GM19372 (cell line): Measurements from ENCODE around the gene TAF11L12.
"Not testable (repeated sequence)": the region's sequence is repeated elsewhere in the genome, so short reads cannot be mapped to it uniquely, and the experiment has no call there.

Experiments
- ATAC-seq: cut with Tn5 transposase; IDR thresholded peaks from one replicate; pipeline ENCODE4 v1.9.1; 2021; ENCODE audit warnings: mild to moderate bottlenecking, low read depth, moderate library complexity; ENCODE audit not compliant: unreplicated experiment

The TAF11L12 gene

DNA sequence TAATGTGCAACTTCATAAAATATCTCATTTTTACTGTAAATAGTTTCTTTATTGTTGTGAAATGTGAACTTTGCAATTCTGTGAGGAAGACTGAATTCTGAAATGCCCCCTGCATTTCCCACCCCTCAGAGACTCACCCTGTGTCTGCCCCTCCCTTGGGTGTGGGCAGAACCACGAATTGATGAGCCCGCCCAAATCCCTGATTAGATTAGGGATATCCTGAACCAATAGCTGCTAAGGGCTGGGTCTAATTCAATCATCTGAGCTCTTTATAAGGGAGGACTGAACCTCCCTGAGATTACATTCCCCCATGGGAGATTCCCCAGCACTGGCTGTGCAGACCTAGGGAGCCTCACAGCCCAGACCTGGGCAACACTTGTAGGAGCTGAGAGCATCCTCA is at the start of gene TAF11L12:
Gene TAF11L12, plus strand, starts transcription at position 301 of the 400 bp plus-strand sequence.
- not testable (repeated sequence) for ATAC-seq

GRCh38 chr5:17585658-17586057 is 24.5 kb upstream of the TAF11L12 start, which contains the start of gene TAF11L7:
Gene TAF11L7 (minus strand): TSS chr5:17585758.
- not testable (repeated sequence) for ATAC-seq

DNA sequence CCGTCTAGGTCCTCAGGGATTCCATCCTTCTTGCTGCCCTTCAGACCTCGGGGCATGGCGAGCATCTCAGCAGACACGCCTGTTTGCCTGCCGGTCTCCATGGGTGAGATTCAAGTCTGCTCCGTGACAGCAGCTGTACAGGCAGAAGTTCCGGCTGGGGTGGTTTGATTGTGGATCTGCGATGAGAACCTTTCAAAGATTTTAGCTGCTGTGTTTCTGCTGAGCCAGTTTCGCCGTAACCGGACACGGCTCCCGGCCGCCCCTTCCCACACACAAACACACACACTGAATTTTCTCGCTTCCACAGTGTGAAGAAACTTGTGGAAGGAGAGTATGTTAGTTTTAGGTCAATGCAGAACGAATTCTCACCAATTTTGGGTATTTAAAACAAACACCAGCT is 19.3 kb upstream of the TAF11L12 start, which contains the start of gene TAF11L8:
Gene TAF11L8, minus strand, starts transcription at position 101 of the 400 bp plus-strand sequence.
- ATAC-seq: not testable (repeated sequence)

GRCh38 chr5:17594255-17594654 is 15.9 kb upstream of the TAF11L12 start, which contains the start of gene TAF11L9:
Gene TAF11L9 (minus strand): TSS chr5:17594394.
- not testable (repeated sequence) for ATAC-seq

GRCh38 chr5:17597728-17598127 is 12.5 kb upstream of the TAF11L12 start, which contains the start of gene TAF11L10:
Gene TAF11L10 (minus strand): TSS chr5:17597828.
- not testable (repeated sequence) for ATAC-seq

DNA sequence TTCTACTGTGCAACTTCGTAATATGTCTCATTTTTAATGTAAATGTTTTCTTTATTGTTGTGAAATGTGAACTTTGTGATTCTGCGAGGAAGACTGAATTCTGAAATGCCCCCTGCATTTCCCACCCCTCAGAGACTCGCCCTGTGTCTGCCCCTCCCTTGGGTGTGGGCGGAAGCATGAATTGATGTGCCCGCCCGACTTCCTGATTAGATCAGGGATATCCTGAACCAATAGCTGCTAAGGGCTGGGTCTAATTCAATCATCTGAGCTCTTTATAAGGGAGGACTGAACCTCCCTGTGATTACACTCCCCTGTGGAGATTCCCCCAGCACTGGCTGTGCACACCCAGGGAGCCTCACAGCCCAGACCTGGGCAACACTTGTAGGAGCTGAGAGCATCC is 6.3 kb upstream of the TAF11L12 start, which contains the start of gene TAF11L11:
Gene TAF11L11, plus strand, starts transcription at position 304 of the 400 bp plus-strand sequence.
- ATAC-seq: not testable (repeated sequence)

- ATAC-seq: no peak
These were observed 5.2 kb upstream of the TAF11L12 start for GRCh38 chr5:17604951-17605350.

DNA sequence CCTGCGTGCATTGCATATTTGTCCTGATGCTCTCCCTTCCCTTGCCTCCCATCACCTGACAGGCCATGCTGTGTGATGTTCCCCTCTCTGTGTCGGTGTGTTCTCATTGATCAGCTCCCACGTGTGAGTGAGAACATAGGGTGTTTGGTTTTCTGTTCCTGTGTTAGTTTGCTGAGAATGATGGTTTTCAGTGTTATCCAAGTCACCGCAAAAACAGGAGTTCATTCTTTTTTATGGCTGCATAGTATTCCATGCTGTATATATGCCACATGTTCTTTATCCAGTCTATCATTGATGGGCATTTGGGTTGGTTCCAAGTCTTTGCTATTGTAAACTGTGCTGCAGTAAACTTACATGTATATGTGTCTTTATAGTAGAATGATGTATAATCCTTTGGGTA is 2.7 kb upstream of the TAF11L12 start:
- ATAC-seq: not testable (repeated sequence)

- ATAC-seq: no peak
These were observed 4.8 kb downstream of the TAF11L12 start for GRCh38 chr5:17614872-17615605.

GRCh38 chr5:17619354-17619753 is 9.2 kb downstream of the TAF11L12 start:
- ATAC-seq: no peak

GRCh38 chr5:17620627-17621026 is 10.4 kb downstream of the TAF11L12 start:
- ATAC-seq: no peak

DNA sequence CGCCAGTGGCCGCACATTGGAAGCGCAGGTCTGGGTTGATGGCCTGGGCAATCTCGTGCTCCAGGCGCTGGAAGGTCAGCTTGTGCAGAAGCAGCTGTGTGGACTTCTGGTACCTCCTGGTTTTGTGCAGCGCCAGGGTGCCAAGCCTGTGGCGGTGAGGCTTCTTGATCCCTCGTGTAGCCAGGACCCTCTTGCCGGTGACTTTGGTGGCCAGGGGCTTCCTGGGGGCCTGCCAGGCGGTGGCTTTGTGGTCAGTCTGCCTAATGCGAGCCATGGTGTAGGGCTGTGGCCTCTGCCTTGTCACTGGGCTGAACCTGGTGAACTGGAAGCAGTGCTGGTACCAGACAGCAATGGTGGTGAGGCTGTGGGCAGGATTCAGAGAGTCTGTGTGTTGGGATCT is 15.5 kb downstream of the TAF11L12 start:
- no peak for ATAC-seq

GRCh38 chr5:17631788-17632187 is 21.6 kb downstream of the TAF11L12 start, which contains the start of gene TAF11L13:
Gene TAF11L13 (plus strand): TSS chr5:17632088.
- not testable (repeated sequence) for ATAC-seq

DNA sequence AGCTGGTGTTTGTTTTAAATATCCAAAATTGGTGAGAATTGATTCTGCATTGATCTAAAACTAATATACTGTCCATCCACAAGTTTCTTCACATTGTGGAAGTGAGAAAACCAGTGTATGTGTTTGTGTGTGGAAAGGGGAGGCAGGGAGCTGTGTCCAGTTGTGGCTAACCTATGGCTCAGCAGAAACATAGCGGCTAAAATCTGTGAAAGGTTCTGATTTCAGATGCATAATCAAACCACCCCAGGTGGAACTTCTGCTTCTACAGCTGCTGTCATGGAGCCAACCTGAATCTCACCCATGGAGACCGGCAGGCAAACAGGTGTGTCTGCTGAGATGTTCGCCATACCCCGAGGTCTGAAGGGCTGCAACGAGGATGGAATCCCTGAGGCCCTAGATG is 24.0 kb downstream of the TAF11L12 start, which contains the start of gene TAF11L14:
Gene TAF11L14, plus strand, starts transcription at position 301 of the 400 bp plus-strand sequence.
- ATAC-seq: no peak

DNA sequence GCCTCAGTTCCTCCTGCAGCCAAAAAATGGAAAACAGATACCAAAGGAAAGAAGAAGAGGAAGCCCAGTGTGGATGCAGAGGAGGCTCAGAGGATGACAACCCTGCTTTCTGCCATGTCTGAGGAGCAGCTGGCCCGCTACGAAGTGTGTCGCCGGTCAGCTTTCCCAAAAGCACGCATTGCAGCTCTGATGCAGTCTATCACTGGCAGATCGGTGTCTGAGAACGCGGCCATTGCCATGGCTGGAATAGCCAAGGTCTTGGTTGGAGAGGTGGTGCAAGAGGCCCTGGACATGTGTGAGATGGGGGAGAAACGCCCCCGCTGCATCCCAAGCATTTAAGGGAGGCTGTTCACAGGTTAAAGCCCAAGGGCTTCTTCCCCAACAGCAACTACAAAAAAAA is 39.0 kb downstream of the TAF11L12 start:
- not testable (repeated sequence) for ATAC-seq

DNA sequence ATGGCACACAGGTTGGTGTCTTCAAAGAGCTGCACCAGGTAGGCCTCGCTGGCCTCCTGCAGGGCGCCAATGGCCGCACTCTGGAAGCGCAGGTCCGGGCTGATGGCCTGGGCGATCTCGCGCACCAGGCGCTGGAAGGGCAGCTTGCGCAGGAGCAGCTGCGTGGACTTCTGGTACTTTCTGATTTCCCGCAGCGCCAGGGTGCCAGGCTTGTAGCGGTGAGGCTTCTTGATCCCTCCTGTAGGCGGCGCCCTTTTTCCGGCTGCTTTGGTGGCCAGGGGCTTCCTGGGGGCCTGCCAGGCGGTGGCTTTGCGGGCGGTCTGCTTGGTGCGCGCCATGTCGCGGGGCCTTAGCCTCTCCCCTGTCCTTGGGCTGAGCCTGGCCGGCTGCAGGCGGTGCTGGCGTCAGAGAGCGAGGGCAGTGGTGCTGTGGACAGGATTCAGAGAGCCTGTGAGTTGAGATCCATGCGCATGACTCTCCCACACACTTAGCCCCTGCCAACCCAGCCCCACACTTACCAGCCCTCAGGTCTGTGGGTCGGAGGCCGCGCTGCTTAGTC is 45.1 kb downstream of the TAF11L12 start:
- not testable (repeated sequence) for ATAC-seq

- no peak for ATAC-seq
These were observed 45.7 kb downstream of the TAF11L12 start for GRCh38 chr5:17655921-17656320.
